H1 (cell line): ENCODE results near the gene FUT4. TPM values are rescaled to one million over a fixed set of nuclear protein-coding genes. Genes with fewer than 3 reads are reported as not detected.

Experiments used
- CTCF ChIA-PET: fragments of 300-600 bp; sonication (Branson Sonifier 250); formaldehyde crosslinking; loops from one replicate; lab custom pipeline; 2021; ENCODE audit not compliant: partially characterized antibody; lab: Charles Lee
- POLR2A ChIA-PET: fragments of 300-600 bp; sonication (Branson Sonifier 250); formaldehyde crosslinking; loops from one replicate; lab custom pipeline; 2021; ENCODE audit warnings: inconsistent platforms; ENCODE audit not compliant: partially characterized antibody; lab: Charles Lee
- DNase-seq, 2 experiments: peaks; one replicate each; pipeline versions ENCODE4 v3.0.0 to v3.0.0-alpha.2; 2010 to 2022; ENCODE audit warnings: low spot score in 2 of 2, low read depth in 1 of 2, mixed read lengths in 1 of 2
- FAIRE-seq: peaks from 2 replicates; lab custom pipeline; 2011; peaks lifted over from hg19 to GRCh38; lab: Jason Lieb, UNC
- H2AFZ ChIP-seq: 2 replicates; pipeline ENCODE4 v1.8.1; 2012; ENCODE audit warnings: low read length, inconsistent platforms
- H2AK5ac ChIP-seq: 2 replicates; pipeline ENCODE4 v1.6.1; 2013; ENCODE audit warnings: low read depth, low read length
- H2BK120ac ChIP-seq: replicated peaks from 2 replicates; pipeline ENCODE3; 2013; ENCODE audit warnings: low read depth, low read length, inconsistent platforms
- H2BK12ac ChIP-seq: 2 replicates; pipeline ENCODE4 v1.6.1; 2013; ENCODE audit warnings: low read depth, low read length
- H2BK15ac ChIP-seq: 2 replicates; pipeline ENCODE4 v1.6.1; 2013; ENCODE audit warnings: low read length
- H2BK20ac ChIP-seq: 2 replicates; pipeline ENCODE4 v1.6.1; 2013; ENCODE audit warnings: low read length
- H2BK5ac ChIP-seq: 2 replicates; pipeline ENCODE4 v1.6.1; 2013; ENCODE audit warnings: low read depth, low read length
- H3K14ac ChIP-seq: 2 replicates; pipeline ENCODE4 v1.6.1; 2013; ENCODE audit warnings: inconsistent platforms; ENCODE audit not compliant: insufficient read length
- H3K18ac ChIP-seq: 2 replicates; pipeline ENCODE4 v1.6.1; 2013; ENCODE audit warnings: low read length; ENCODE audit errors: extremely low read depth
- H3K23ac ChIP-seq: 2 replicates; pipeline ENCODE4 v1.6.1; 2013; ENCODE audit warnings: inconsistent platforms; ENCODE audit not compliant: insufficient read length
- H3K23me2 ChIP-seq: 2 replicates; pipeline ENCODE4 v1.6.1; 2013; ENCODE audit warnings: low read depth, low read length
- H3K27ac ChIP-seq: 2 replicates; pipeline ENCODE4 v1.6.1; 2011; ENCODE audit warnings: low read depth, low read length, inconsistent platforms
- H3K27me3 ChIP-seq, 4 experiments: replicated peaks in 1 of 4; 1 replicate in 1 of 4; 2 replicates in 3 of 4; pipeline versions ENCODE4 v1.6.1 to v1.8.1; 2011 to 2013; ENCODE audit warnings: low read length in 3 of 4, mild to moderate bottlenecking in 3 of 4, inconsistent platforms in 2 of 4, mixed read lengths in 2 of 4, moderate library complexity in 1 of 4; ENCODE audit not compliant: control insufficient read depth in 3 of 4, insufficient read depth in 3 of 4; ENCODE audit errors: extremely low read depth in 1 of 4
- H3K36me3 ChIP-seq, 4 experiments: 2 replicates each; pipeline versions ENCODE4 v1.6.1 to v1.8.1; 2011 to 2013; ENCODE audit warnings: mild to moderate bottlenecking in 4 of 4, low read length in 3 of 4, moderate library complexity in 2 of 4, control low read depth in 1 of 4, inconsistent platforms in 1 of 4; ENCODE audit not compliant: insufficient read depth in 4 of 4, control insufficient read depth in 2 of 4
- H3K4ac ChIP-seq: replicated peaks from 2 replicates; pipeline ENCODE3; 2013; ENCODE audit warnings: low read length, low read depth, mixed read lengths, inconsistent platforms; ENCODE audit not compliant: insufficient read length
- H3K4me1 ChIP-seq, 4 experiments: replicated peaks in 1 of 4; 1 replicate in 1 of 4; 2 replicates in 3 of 4; pipeline versions ENCODE4 v1.6.1 to v1.8.1; 2011 to 2013; ENCODE audit warnings: low read length in 3 of 4, inconsistent platforms in 2 of 4, mixed read lengths in 1 of 4; ENCODE audit not compliant: insufficient read depth in 4 of 4, control insufficient read depth in 3 of 4
- H3K4me2 ChIP-seq, 2 experiments: 2 replicates each; pipeline versions ENCODE4 v1.6.1 to v1.8.1; 2011 to 2013; ENCODE audit warnings: low read depth in 2 of 2, low read length in 2 of 2, control low read depth in 1 of 2, inconsistent platforms in 1 of 2, mild to moderate bottlenecking in 1 of 2; ENCODE audit not compliant: insufficient read depth in 1 of 2
- H3K4me3 ChIP-seq, 4 experiments: fragments of 200-600, 300-600 bp in 1 of 4; sonication (generic), shearing (Covaris generic), sonication (Bioruptor Twin) in 1 of 4; 2 replicates each; pipeline versions ENCODE4 v1.5.1 to v1.8.1; 2011 to 2016; ENCODE audit warnings: low read length in 4 of 4, low read depth in 3 of 4, control low read depth in 2 of 4, inconsistent platforms in 2 of 4, mild to moderate bottlenecking in 2 of 4, mixed read lengths in 1 of 4, moderate library complexity in 1 of 4; ENCODE audit not compliant: insufficient read depth in 2 of 4; ENCODE audit errors: extremely low read depth in 1 of 4
- H3K56ac ChIP-seq: replicated peaks from 2 replicates; pipeline ENCODE3; 2013; ENCODE audit warnings: low read depth, mild to moderate bottlenecking, mixed read lengths, low read length, inconsistent platforms; ENCODE audit not compliant: insufficient read length
- H3K79me1 ChIP-seq: 2 replicates; pipeline ENCODE4 v1.6.1; 2013; ENCODE audit warnings: low read depth, low read length, control low read depth
- H3K79me2 ChIP-seq, 2 experiments: 2 replicates each; pipeline versions ENCODE4 v1.6.1 to v1.8.1; 2012 to 2013; ENCODE audit warnings: low read length in 2 of 2, mild to moderate bottlenecking in 2 of 2, inconsistent platforms in 1 of 2; ENCODE audit not compliant: insufficient read depth in 2 of 2, control insufficient read depth in 1 of 2
- H3K9ac ChIP-seq, 4 experiments: replicated peaks in 1 of 4; 1 replicate in 1 of 4; 2 replicates in 3 of 4; pipeline versions ENCODE4 v1.6.1 to v1.8.1; 2011 to 2013; ENCODE audit warnings: low read depth in 3 of 4, low read length in 3 of 4, control low read depth in 2 of 4, mild to moderate bottlenecking in 2 of 4, moderate library complexity in 2 of 4, inconsistent platforms in 1 of 4; ENCODE audit errors: extremely low read depth in 1 of 4
- H3K9me3 ChIP-seq, 2 experiments: 2 replicates each; pipeline versions ENCODE4 v1.6.1 to v1.8.1; 2012 to 2013; ENCODE audit warnings: mild to moderate bottlenecking in 2 of 2, moderate library complexity in 2 of 2, control low read depth in 1 of 2, inconsistent platforms in 1 of 2, low read depth in 1 of 2, low read length in 1 of 2, mixed read lengths in 1 of 2; ENCODE audit not compliant: insufficient read depth in 2 of 2
- H4K20me1 ChIP-seq, 2 experiments: replicated peaks in 1 of 2; 2 replicates each; pipeline versions ENCODE3 to v1.8.1; 2011 to 2013; ENCODE audit warnings: inconsistent platforms in 2 of 2, low read length in 2 of 2, mild to moderate bottlenecking in 1 of 2; ENCODE audit not compliant: insufficient read depth in 2 of 2, control insufficient read depth in 1 of 2
- H4K5ac ChIP-seq: 2 replicates; pipeline ENCODE4 v1.6.1; 2013; ENCODE audit warnings: low read length, low read depth, mixed read lengths, inconsistent platforms; ENCODE audit not compliant: insufficient read length
- H4K8ac ChIP-seq: 2 replicates; pipeline ENCODE4 v1.8.0; 2013; ENCODE audit warnings: mild to moderate bottlenecking, moderate library complexity, low read length, inconsistent platforms; ENCODE audit not compliant: insufficient read depth; ENCODE audit errors: extremely low read depth
- H4K91ac ChIP-seq: replicated peaks from 2 replicates; pipeline ENCODE3; 2013; ENCODE audit warnings: low read length, mixed read lengths, inconsistent platforms; ENCODE audit not compliant: insufficient read length
- ASH2L ChIP-seq: fragments of 200-600, 300-600 bp; sonication (generic); IDR thresholded peaks from one replicate; pipeline ENCODE4 v1.7.1; 2017; ENCODE audit warnings: low read length
- BCL11A ChIP-seq, 2 experiments: IDR thresholded peaks; one replicate each; pipeline ENCODE4 v1.6.1; 2011; ENCODE audit warnings: low read depth in 2 of 2, low read length in 2 of 2, mild to moderate bottlenecking in 2 of 2
- CBX5 ChIP-seq: fragments of 300-800, 300-1000 bp; sonication (generic); IDR thresholded peaks from 2 replicates; pipeline ENCODE4 v1.7.1; 2016; ENCODE audit warnings: antibody characterized with exemption, low read length, low read depth
- CHD2 ChIP-seq: IDR thresholded peaks from 2 replicates; pipeline ENCODE4 v1.6.1; 2012; ENCODE audit warnings: low read length, improper control_type of control experiment
- EZH2 ChIP-seq: fragments of 200-600 bp; sonication (generic); IDR thresholded peaks from 2 replicates; pipeline ENCODE4 v1.7.1; 2012; ENCODE audit warnings: low read depth, mild to moderate bottlenecking, moderate library complexity, low read length, inconsistent platforms; ENCODE audit not compliant: severe bottlenecking
- HDAC2 ChIP-seq, 2 experiments: fragments of 300-600 bp in 1 of 2; sonication (generic) in 1 of 2; IDR thresholded peaks; 2 replicates each; pipeline ENCODE4 v1.6.1; 2011 to 2012; ENCODE audit warnings: low read depth in 2 of 2, low read length in 2 of 2, mild to moderate bottlenecking in 2 of 2, moderate library complexity in 2 of 2, borderline replicate concordance in 1 of 2, inconsistent platforms in 1 of 2
- JUN ChIP-seq: IDR thresholded peaks from 2 replicates; pipeline ENCODE4 v1.6.1; 2011; ENCODE audit warnings: low read depth, mild to moderate bottlenecking, improper control_type of control experiment, low read length
- PHF8 ChIP-seq: fragments of 200-600 bp; sonication (generic); conservative IDR thresholded peaks from 2 replicates; pipeline ENCODE4 v1.7.1; 2012; ENCODE audit warnings: low read depth, mild to moderate bottlenecking, inconsistent platforms, low read length, moderate library complexity
- POU5F1 ChIP-seq: IDR thresholded peaks from 2 replicates; pipeline ENCODE4 v1.6.1; 2011; ENCODE audit warnings: low read depth, mild to moderate bottlenecking, low read length, moderate library complexity
- RAD21 ChIP-seq, 2 experiments: IDR thresholded peaks in 1 of 2; conservative IDR thresholded peaks in 1 of 2; 2 replicates each; pipeline ENCODE4 v1.6.1; 2011; ENCODE audit warnings: low read depth in 2 of 2, low read length in 2 of 2, improper control_type of control experiment in 1 of 2, inconsistent platforms in 1 of 2, mild to moderate bottlenecking in 1 of 2, moderate library complexity in 1 of 2
- YY1 ChIP-seq: IDR thresholded peaks from 2 replicates; pipeline ENCODE4 v1.6.1; 2011; ENCODE audit warnings: low read depth, mild to moderate bottlenecking, low read length
- WGBS, 2 experiments: shearing (Covaris generic) in 1 of 2; methylation state at CpG; one replicate each; pipeline versions ENCODE4 v1.1.6 to v1.1.7; 2013 to 2015; ENCODE audit warnings: low lambda C conversion rate in 2 of 2, mixed read lengths in 2 of 2, inconsistent platforms in 1 of 2, low coverage in 1 of 2, missing lambda C conversion rate in 1 of 2; ENCODE audit not compliant: insufficient replicate concordance in 2 of 2, insufficient coverage in 1 of 2, insufficient read length in 1 of 2; ENCODE audit errors: extremely low coverage in 1 of 2, missing lambda C conversion rate in 1 of 2; 5-methylcytosine and 5-hydroxymethylcytosine counted together
- polyA plus RNA-seq, 7 experiments: library from polyadenylated mRNA; depleted of rRNA in 3 of 7; stranded (reverse) in 5 of 7; unstranded in 2 of 7; fragments of >200 nt in 5 of 7; fragments of 200-250 nt in 2 of 7; gene quantifications; 1 replicate in 5 of 7; 2 replicates in 1 of 7; 4 replicates in 1 of 7; pipeline versions ENCODE4 v1.2.1 to v1.2.3, GENCODE V29; 2011 to 2013; ENCODE audit warnings: missing spikeins in 2 of 7, mixed read lengths in 2 of 7
- total RNA-seq: library from RNA; stranded (reverse); fragmentation: NEBNext Ultra II Directional; extraction: Animal tissue kit (Norgen Biotek cat#: 25700); gene quantifications from 2 replicates; pipeline ENCODE4 v1.2.1, GENCODE V29; 2021

Gene FUT4
- total and polyA plus RNA-seq, 2 of the 8 experiments (the other 6 are each of a cell fraction or from before 2014, with no cell fraction given): 2.6 to 8.0 TPM

- no peak overlapping the region for H2BK12ac ChIP-seq
- H3K4me2 ChIP-seq: no peak overlapping the region
- H3K9me3 ChIP-seq: no peaks in the 10 kb centered on the region
- H3K27ac ChIP-seq: no peak overlapping the region
- no peak overlapping the region for H3K4me3 ChIP-seq
- no peaks in the 10 kb centered on the region; a peak in 2 of 7 replicates for H3K27me3 ChIP-seq
- no peak overlapping the region for H3K56ac ChIP-seq
- POLR2A ChIA-PET: interaction anchor here (1.1 kb wide), 1 partner anchor 9 kb away, joined by 3 read pairs; no protein-coding TSS in a partner anchor
- no peak overlapping the region for H2BK120ac ChIP-seq
- H3K4me1 ChIP-seq: no peaks in the 10 kb centered on the region
- H3K23ac ChIP-seq: no peak overlapping the region
- TF ChIP-seq PHF8 (no peak), EZH2 (no peak), BCL11A (IDR thresholded peaks at IDR 0.05; ENCODE audit: low read depth in 2 of 2, low read length in 2 of 2) (no peak), ASH2L (no peak), YY1 (no peak), JUN (no peak), CBX5 (no peak), HDAC2 (IDR thresholded peaks at IDR 0.05; ENCODE audit: borderline replicate concordance in 1 of 2, low read depth in 2 of 2, low read length in 2 of 2) (no peak), RAD21 (IDR thresholded peaks at IDR 0.05 in 1 of 2, conservative IDR thresholded peaks at IDR 0.05 in 1 of 2; ENCODE audit: low read depth in 2 of 2, low read length in 2 of 2) (no peak), POU5F1 (no peak), CHD2 (no peak)
- TF ChIP-seq, all 59 proteins: peak for 0
- Histone ChIP-seq H2AK5ac (no peak overlapping the region), H3K36me3 (no peaks in the 10 kb centered on the region), H2BK15ac (no peak overlapping the region), H3K23me2 (no peaks in the 10 kb centered on the region), H2BK20ac (no peak overlapping the region), H4K91ac (no peak overlapping the region), H3K79me1 (no peaks in the 10 kb centered on the region), H4K8ac (no peak overlapping the region), H3K4ac (no peak overlapping the region), H3K79me2 (no peaks in the 10 kb centered on the region), H2AFZ (no peak overlapping the region), H3K9ac (no peak overlapping the region), H3K18ac (no peak overlapping the region), H2BK5ac (no peak overlapping the region), H4K20me1 (no peaks in the 10 kb centered on the region), H3K14ac (no peak overlapping the region), H4K5ac (no peak overlapping the region)
- WGBS, 2 experiments: 78% methylated on average over 2 of the region's 2 CpGs; no CpG with 5 or more reads in 1 of the 2 experiments
- no peak for DNase-seq
- CTCF ChIA-PET: interaction anchor here (0.8 to 1.3 kb wide), 3 partner anchors 14 to 68 kb away, joined by 3 to 4 read pairs (median 4); no protein-coding TSS in a partner anchor
- FAIRE-seq: no peak
Measured at GRCh38 chr11:94588366-94588942, 44.7 kb downstream of the FUT4 start.
